ENCODE results near the gene TESPA1. TPM values are rescaled to one million over a fixed set of nuclear protein-coding genes. Genes with fewer than 3 reads are reported as not detected.

TESPA1 gene
- total RNA-seq, 1 experiment from 2014 or later, result 0.51 TPM

DNA sequence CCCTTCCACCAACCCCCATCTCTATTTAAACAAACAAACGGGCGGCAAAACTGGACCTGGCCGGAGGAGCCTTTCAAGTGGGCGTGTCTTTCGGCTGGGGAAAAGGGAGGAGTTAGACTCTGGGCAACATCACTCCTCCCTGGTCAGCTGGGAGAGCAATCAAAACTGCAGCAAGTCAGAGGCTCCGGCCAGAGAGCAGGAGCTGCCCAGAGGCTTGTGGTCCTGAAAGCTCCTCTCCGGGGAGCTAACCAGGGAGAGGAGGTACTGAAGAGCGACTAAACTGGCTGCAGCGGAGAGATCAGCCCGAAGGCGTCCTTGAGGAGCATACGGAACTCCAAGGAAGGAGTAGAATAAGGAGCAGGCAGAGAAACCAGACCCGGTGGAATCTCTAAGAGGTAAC, 35.2 kb upstream of the TESPA1 start, which contains the start of gene NEUROD4:
NEUROD4 (plus strand) TSS at position 191 of the 400 bp plus-strand sequence. CDS start 6,466 bp downstream, outside the sequence.
- Histone ChIP-seq H3K9me3 (ENCODE audit: control insufficient read depth, insufficient read depth, low read depth, low read length) (no peaks in the 10 kb centered on the region), H3K27me3 (ENCODE audit: control insufficient read depth, insufficient read depth, low read length) (peaks cover 28% of the 10 kb centered on the region), H3K4me1 (ENCODE audit: control insufficient read depth, insufficient read depth, low read length) (peaks cover 6% of the 10 kb centered on the region; the same call in 1 of the 2 replicates), H3K36me3 (ENCODE audit: control insufficient read depth, insufficient read depth, low read length) (no peaks in the 10 kb centered on the region), H3K27ac (ENCODE audit: low read length) (no peak within 1 kb of the TSS), H3K4me3 (ENCODE audit: low read depth in 2 of 2, low read length in 2 of 2) (no peak within 1 kb of the TSS)
- ChIA-PET POLR2A (interaction anchor here (0.6 kb wide), 1 partner anchor 107 kb away, joined by 6 read pairs; no protein-coding TSS in a partner anchor), CTCF (no interaction called here)
- TF ChIP-seq TCF7L2 (IDR thresholded peaks at IDR 0.05; ENCODE audit: low read depth, low read length), result no peak
- no peak for TF ChIP-seq POLR2AphosphoS5 (IDR thresholded peaks at IDR 0.05; ENCODE audit: low read depth, low read length)
- TF ChIP-seq, protein P1, sequence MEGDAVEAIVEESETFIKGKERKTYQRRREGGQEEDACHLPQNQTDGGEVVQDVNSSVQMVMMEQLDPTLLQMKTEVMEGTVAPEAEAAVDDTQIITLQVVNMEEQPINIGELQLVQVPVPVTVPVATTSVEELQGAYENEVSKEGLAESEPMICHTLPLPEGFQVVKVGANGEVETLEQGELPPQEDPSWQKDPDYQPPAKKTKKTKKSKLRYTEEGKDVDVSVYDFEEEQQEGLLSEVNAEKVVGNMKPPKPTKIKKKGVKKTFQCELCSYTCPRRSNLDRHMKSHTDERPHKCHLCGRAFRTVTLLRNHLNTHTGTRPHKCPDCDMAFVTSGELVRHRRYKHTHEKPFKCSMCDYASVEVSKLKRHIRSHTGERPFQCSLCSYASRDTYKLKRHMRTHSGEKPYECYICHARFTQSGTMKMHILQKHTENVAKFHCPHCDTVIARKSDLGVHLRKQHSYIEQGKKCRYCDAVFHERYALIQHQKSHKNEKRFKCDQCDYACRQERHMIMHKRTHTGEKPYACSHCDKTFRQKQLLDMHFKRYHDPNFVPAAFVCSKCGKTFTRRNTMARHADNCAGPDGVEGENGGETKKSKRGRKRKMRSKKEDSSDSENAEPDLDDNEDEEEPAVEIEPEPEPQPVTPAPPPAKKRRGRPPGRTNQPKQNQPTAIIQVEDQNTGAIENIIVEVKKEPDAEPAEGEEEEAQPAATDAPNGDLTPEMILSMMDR (IDR thresholded peaks at IDR 0.05), result no peak
- TF ChIP-seq, protein P2, sequence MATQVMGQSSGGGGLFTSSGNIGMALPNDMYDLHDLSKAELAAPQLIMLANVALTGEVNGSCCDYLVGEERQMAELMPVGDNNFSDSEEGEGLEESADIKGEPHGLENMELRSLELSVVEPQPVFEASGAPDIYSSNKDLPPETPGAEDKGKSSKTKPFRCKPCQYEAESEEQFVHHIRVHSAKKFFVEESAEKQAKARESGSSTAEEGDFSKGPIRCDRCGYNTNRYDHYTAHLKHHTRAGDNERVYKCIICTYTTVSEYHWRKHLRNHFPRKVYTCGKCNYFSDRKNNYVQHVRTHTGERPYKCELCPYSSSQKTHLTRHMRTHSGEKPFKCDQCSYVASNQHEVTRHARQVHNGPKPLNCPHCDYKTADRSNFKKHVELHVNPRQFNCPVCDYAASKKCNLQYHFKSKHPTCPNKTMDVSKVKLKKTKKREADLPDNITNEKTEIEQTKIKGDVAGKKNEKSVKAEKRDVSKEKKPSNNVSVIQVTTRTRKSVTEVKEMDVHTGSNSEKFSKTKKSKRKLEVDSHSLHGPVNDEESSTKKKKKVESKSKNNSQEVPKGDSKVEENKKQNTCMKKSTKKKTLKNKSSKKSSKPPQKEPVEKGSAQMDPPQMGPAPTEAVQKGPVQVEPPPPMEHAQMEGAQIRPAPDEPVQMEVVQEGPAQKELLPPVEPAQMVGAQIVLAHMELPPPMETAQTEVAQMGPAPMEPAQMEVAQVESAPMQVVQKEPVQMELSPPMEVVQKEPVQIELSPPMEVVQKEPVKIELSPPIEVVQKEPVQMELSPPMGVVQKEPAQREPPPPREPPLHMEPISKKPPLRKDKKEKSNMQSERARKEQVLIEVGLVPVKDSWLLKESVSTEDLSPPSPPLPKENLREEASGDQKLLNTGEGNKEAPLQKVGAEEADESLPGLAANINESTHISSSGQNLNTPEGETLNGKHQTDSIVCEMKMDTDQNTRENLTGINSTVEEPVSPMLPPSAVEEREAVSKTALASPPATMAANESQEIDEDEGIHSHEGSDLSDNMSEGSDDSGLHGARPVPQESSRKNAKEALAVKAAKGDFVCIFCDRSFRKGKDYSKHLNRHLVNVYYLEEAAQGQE (IDR thresholded peaks at IDR 0.05; ENCODE audit: insufficient read depth in 1 of 2, low read depth in 2 of 2, low read length in 1 of 2), result peak; percentile 86 to 91
- no peak for TF ChIP-seq SIN3A (IDR thresholded peaks at IDR 0.05; ENCODE audit: borderline replicate concordance, insufficient read depth, low read depth, low read length)
- in situ Hi-C loops (cut with HindIII; ENCODE audit: low pct_unique_long_range_greater_than_20kb, low sequenced_read_pairs), result no loop called here
- BruUV-seq (replicated peaks), result no TSS peak
- ATAC-seq (peak; percentile 45; the same call in 1 of the 2 replicates), DNase-seq (ENCODE audit: low read depth, low spot score) (no peak)
- intact Hi-C loops (cut with micrococcal nuclease; ENCODE audit: unreplicated experiment), result no loop called here

DNA sequence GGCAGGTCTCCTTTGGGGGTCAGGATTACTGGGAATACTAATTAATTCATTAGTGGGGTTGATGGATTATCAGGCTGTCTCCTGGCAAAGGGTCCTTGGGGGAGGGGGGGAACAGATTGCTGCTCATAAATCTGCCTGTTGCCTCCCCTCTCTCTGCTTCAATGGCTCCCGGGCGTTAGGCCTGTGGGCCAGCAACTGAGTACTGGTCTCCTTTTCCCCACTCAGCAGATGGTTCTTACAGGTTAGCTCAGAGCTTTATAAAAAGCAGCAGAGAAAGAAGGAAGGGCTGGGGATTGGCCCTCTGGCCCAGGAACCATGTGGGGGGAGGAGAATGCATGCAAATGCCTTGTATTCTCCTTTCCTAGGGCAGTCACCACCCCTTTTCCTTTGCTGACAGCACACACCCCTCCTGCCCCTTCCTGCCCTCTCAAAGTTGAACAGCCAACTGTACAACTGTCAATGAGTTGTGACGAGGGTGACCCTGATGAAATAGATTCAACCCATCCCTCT, 32.9 kb upstream of the TESPA1 start:
- Histone ChIP-seq H3K9me3 (ENCODE audit: control insufficient read depth, insufficient read depth, low read depth, low read length) (no peaks in the 10 kb centered on the region), H3K36me3 (ENCODE audit: control insufficient read depth, insufficient read depth, low read length) (no peaks in the 10 kb centered on the region), H3K27ac (ENCODE audit: low read length) (no peak overlapping the region), H3K27me3 (ENCODE audit: control insufficient read depth, insufficient read depth, low read length) (peaks cover 28% of the 10 kb centered on the region), H3K4me1 (ENCODE audit: control insufficient read depth, insufficient read depth, low read length) (peaks cover 6% of the 10 kb centered on the region; the same call in 1 of the 2 replicates), H3K4me3 (ENCODE audit: low read depth in 2 of 2, low read length in 2 of 2) (no peak overlapping the region)
- CTCF ChIA-PET, result no interaction called here
- BruUV-seq (replicated peaks), result no TSS peak
- POLR2A ChIA-PET, result no interaction called here
- in situ Hi-C loops (cut with HindIII; ENCODE audit: low pct_unique_long_range_greater_than_20kb, low sequenced_read_pairs) (no loop called here), intact Hi-C loops (cut with micrococcal nuclease; ENCODE audit: unreplicated experiment) (no loop called here)
- no peak for ATAC-seq
- DNase-seq (ENCODE audit: low read depth, low spot score), result no peak
- TF ChIP-seq TCF7L2 (IDR thresholded peaks at IDR 0.05; ENCODE audit: low read depth, low read length), result no peak

DNA sequence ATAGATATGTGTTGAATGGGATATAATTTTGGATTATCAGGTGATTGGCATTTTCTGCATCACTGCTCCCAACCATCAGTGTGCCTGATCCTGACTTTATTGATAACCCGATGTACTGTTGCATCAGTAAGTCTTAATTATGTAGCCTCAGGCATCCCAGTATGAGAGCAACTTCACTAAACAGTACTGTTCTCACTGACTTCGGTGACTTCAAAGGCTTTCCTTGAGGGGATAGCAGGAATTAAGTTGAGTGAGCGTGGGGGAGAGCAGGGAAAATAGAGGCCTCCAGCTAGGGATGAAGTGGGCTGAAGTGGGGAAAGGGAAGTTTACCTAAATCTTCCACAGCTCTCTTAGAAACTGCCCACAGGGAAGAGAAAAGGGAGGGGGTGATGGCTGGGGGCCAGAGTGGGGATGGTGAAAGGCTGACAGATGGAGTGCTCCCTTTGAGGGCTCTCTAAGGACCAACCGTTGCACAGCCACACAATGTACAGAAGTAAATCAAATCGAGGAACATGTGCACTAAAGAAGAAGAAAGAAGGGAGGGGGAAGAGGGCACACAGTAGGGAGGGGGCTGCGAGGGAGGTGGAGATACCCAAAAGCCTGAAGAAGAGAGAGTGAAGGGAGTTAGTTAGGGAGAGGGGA, 24.5 kb upstream of the TESPA1 start:
- DNase-seq (ENCODE audit: low read depth, low spot score) (no peak), ATAC-seq (no peak)
- in situ Hi-C loops (cut with HindIII; ENCODE audit: low pct_unique_long_range_greater_than_20kb, low sequenced_read_pairs), result no loop called here
- no peak overlapping the region for H3K27ac ChIP-seq (ENCODE audit: low read length)
- BruUV-seq (replicated peaks), result no TSS peak
- ChIA-PET POLR2A (no interaction called here), CTCF (no interaction called here)
- peaks cover 18% of the 10 kb centered on the region for H3K27me3 ChIP-seq (ENCODE audit: control insufficient read depth, insufficient read depth, low read length)
- no peak overlapping the region for H3K4me3 ChIP-seq (ENCODE audit: low read depth in 2 of 2, low read length in 2 of 2)
- H3K9me3 ChIP-seq (ENCODE audit: control insufficient read depth, insufficient read depth, low read depth, low read length), result no peaks in the 10 kb centered on the region
- intact Hi-C loops (cut with micrococcal nuclease; ENCODE audit: unreplicated experiment), result no loop called here
- H3K4me1 ChIP-seq (ENCODE audit: control insufficient read depth, insufficient read depth, low read length), result no peaks in the 10 kb centered on the region
- no peaks in the 10 kb centered on the region for H3K36me3 ChIP-seq (ENCODE audit: control insufficient read depth, insufficient read depth, low read length)
- TF ChIP-seq, protein P1 (IDR thresholded peaks at IDR 0.05), result no peak
- TF ChIP-seq POLR2AphosphoS5 (IDR thresholded peaks at IDR 0.05; ENCODE audit: low read depth, low read length), result no peak
- no peak for TF ChIP-seq SIN3A (IDR thresholded peaks at IDR 0.05; ENCODE audit: borderline replicate concordance, insufficient read depth, low read depth, low read length)
- TF ChIP-seq TCF7L2 (IDR thresholded peaks at IDR 0.05; ENCODE audit: low read depth, low read length), result no peak
- TF ChIP-seq, protein P2 (IDR thresholded peaks at IDR 0.05; ENCODE audit: insufficient read depth in 1 of 2, low read depth in 2 of 2, low read length in 1 of 2), result no peak
